Endothelial cell of umbilical vein (primary cell): ENCODE data around the gene TGFA. TPM values are rescaled to one million over a fixed set of nuclear protein-coding genes. Genes with fewer than 3 reads are reported as not detected.

ENCODE experiments used
- BruUV-seq: library from RNA; stranded (reverse); fragments of 400-500 nt; replicated peaks from 2 replicates; lab custom pipeline; 2021; lab: Mats Ljungman, UMichigan
- CTCF ChIA-PET: fragments of 300-600, 350-600 bp; sonication (Branson Sonifier 250); formaldehyde crosslinking; loops from one replicate; lab custom pipeline; 2021; ENCODE audit warnings: antibody characterized with exemption, inconsistent platforms; lab: Charles Lee
- POLR2A ChIA-PET: fragments of 300-600, 350-600 bp; sonication (Branson Sonifier 250); formaldehyde crosslinking; loops from one replicate; lab custom pipeline; 2021; ENCODE audit warnings: antibody characterized with exemption, inconsistent platforms; lab: Charles Lee
- DNase-seq: peaks from one replicate; pipeline ENCODE4 v3.0.0-alpha.2; 2011; ENCODE audit warnings: low read depth, low spot score
- FAIRE-seq: peaks from 2 replicates; lab custom pipeline; 2011; peaks lifted over from hg19 to GRCh38; lab: Jason Lieb, UNC
- H2AFZ ChIP-seq: 2 replicates; pipeline ENCODE4 v1.6.0; 2012; ENCODE audit warnings: low read depth, low read length, control low read depth, inconsistent platforms
- H3K27ac ChIP-seq: 2 replicates; pipeline ENCODE4 v1.5.1; 2011; ENCODE audit warnings: low read depth, mild to moderate bottlenecking, control low read depth, low read length, moderate library complexity; ENCODE audit not compliant: insufficient read depth
- H3K27me3 ChIP-seq, 2 experiments: 2 replicates each; pipeline versions ENCODE4 v1.6.0 to v1.6.1; 2011; ENCODE audit warnings: low read length in 2 of 2, mixed read lengths in 1 of 2; ENCODE audit not compliant: control insufficient read depth in 2 of 2, insufficient read depth in 2 of 2
- H3K36me3 ChIP-seq, 2 experiments: 2 replicates in 1 of 2; 3 replicates in 1 of 2; pipeline ENCODE4 v1.5.1; 2011; ENCODE audit warnings: low read length in 2 of 2, mild to moderate bottlenecking in 1 of 2, moderate library complexity in 1 of 2; ENCODE audit not compliant: control insufficient read depth in 2 of 2, insufficient read depth in 2 of 2; ENCODE audit errors: extremely low read depth in 1 of 2
- H3K4me1 ChIP-seq: 3 replicates; pipeline ENCODE4 v1.5.1; 2011; ENCODE audit warnings: mild to moderate bottlenecking, low read length; ENCODE audit not compliant: control insufficient read depth, insufficient read depth; ENCODE audit errors: extremely low read depth
- H3K4me2 ChIP-seq: 2 replicates; pipeline ENCODE4 v1.6.1; 2011; ENCODE audit warnings: low read length, control low read depth, mixed read lengths; ENCODE audit not compliant: insufficient read depth
- H3K4me3 ChIP-seq, 3 experiments: fragments of 200-600 bp in 1 of 3; sonication (generic), shearing (Covaris generic) in 1 of 3; replicated peaks in 1 of 3; 2 replicates each; pipeline ENCODE4 v1.5.1; 2011 to 2016; ENCODE audit warnings: control low read depth in 3 of 3, low read length in 3 of 3, mild to moderate bottlenecking in 2 of 3, inconsistent platforms in 1 of 3, low read depth in 1 of 3, moderate library complexity in 1 of 3; ENCODE audit not compliant: insufficient read depth in 1 of 3
- H3K79me2 ChIP-seq: 2 replicates; pipeline ENCODE4 v1.6.0; 2012; ENCODE audit warnings: low read length, inconsistent platforms; ENCODE audit not compliant: control insufficient read depth, insufficient read depth
- H3K9ac ChIP-seq: replicated peaks from 2 replicates; pipeline ENCODE3; 2011; ENCODE audit warnings: low read length, control low read depth; ENCODE audit not compliant: insufficient read depth; ENCODE audit errors: extremely low read depth
- H3K9me1 ChIP-seq: replicated peaks from 3 replicates; pipeline ENCODE4 v1.6.0; 2011; ENCODE audit warnings: mild to moderate bottlenecking, low read length; ENCODE audit not compliant: control insufficient read depth, insufficient read depth; ENCODE audit errors: extremely low read depth
- H3K9me3 ChIP-seq: replicated peaks from 2 replicates; pipeline ENCODE4 v1.5.1; 2012; ENCODE audit warnings: low read length, inconsistent platforms; ENCODE audit not compliant: control insufficient read depth, insufficient read depth
- H4K20me1 ChIP-seq: replicated peaks from 2 replicates; pipeline ENCODE3; 2011; ENCODE audit warnings: mild to moderate bottlenecking, low read length; ENCODE audit not compliant: control insufficient read depth, insufficient read depth; ENCODE audit errors: extremely low read depth
- CTCF ChIP-seq, 2 donors: IDR thresholded peaks; 1 replicate in 1 of 2; 2 replicates in 1 of 2; pipeline ENCODE4 v1.5.1; 2011; ENCODE audit warnings: low read length in 2 of 2, mild to moderate bottlenecking in 2 of 2, moderate library complexity in 2 of 2, control low read depth in 1 of 2, inconsistent platforms in 1 of 2, low read depth in 1 of 2; ENCODE audit not compliant: insufficient read depth in 1 of 2; ENCODE audit errors: extremely low read depth in 1 of 2
- EZH2 ChIP-seq: IDR thresholded peaks from 2 replicates; pipeline ENCODE4 v1.6.1; 2012; ENCODE audit warnings: borderline replicate concordance, low read depth, mild to moderate bottlenecking, moderate library complexity, low read length, inconsistent platforms; ENCODE audit not compliant: severe bottlenecking
- FOS ChIP-seq: IDR thresholded peaks from 2 replicates; pipeline ENCODE4 v1.6.1; 2011; ENCODE audit warnings: mild to moderate bottlenecking, low read length, moderate library complexity, borderline replicate concordance; ENCODE audit not compliant: insufficient read depth
- GATA2 ChIP-seq: IDR thresholded peaks from 2 replicates; pipeline ENCODE4 v1.7.0; 2011; ENCODE audit warnings: low read depth, mild to moderate bottlenecking, moderate library complexity, mixed read lengths, low read length; ENCODE audit not compliant: insufficient read length, insufficient read depth
- JUN ChIP-seq: IDR thresholded peaks from 2 replicates; pipeline ENCODE4 v1.6.1; 2011; ENCODE audit warnings: borderline replicate concordance, low read depth; ENCODE audit not compliant: insufficient read length, insufficient read depth
- MAX ChIP-seq: IDR thresholded peaks from 2 replicates; pipeline ENCODE4 v1.6.1; 2011; ENCODE audit not compliant: insufficient read depth, insufficient read length
- MYC ChIP-seq: IDR thresholded peaks from one replicate; pipeline ENCODE4 v1.6.1; 2011; ENCODE audit warnings: mild to moderate bottlenecking, low read depth, low read length
- POLR2A ChIP-seq: IDR thresholded peaks from 2 replicates; pipeline ENCODE4 v1.6.1; 2012; ENCODE audit warnings: low read depth, mild to moderate bottlenecking, control low read depth, low read length
- POLR2AphosphoS5 ChIP-seq: IDR thresholded peaks from 2 replicates; pipeline ENCODE4 v1.6.1; 2012; ENCODE audit warnings: low read depth, mild to moderate bottlenecking, control low read depth, low read length, moderate library complexity; ENCODE audit not compliant: insufficient read depth
- dilution Hi-C: fragments of 300-500 bp; cut with MboI; formaldehyde crosslinking; loops from one replicate; pipeline ENCODE4 v1.15.0; 2019; ENCODE audit warnings: low sequenced_read_pairs; ENCODE audit not compliant: extremely low pct_ligation_motif_present
- intact Hi-C: fragments of 100-400 bp; cut with micrococcal nuclease; formaldehyde crosslinking; loops from one replicate; pipeline ENCODE4 v1.10.0; 2022
- polyA plus RNA-seq, 4 experiments: library from polyadenylated mRNA; depleted of rRNA in 3 of 4; stranded (reverse) in 3 of 4; unstranded in 1 of 4; fragments of >200 nt; gene quantifications; 2 replicates each; pipeline versions ENCODE4 v1.2.1 to v1.2.3, GENCODE V29; 2011 to 2012; ENCODE audit warnings: missing spikeins in 1 of 4
- total RNA-seq: library from RNA; stranded (reverse); gene quantifications from 2 replicates; pipeline ENCODE4 v1.2.3, GENCODE V29; 2021

TGFA gene
- total and polyA plus RNA-seq, 2 donors (not counting 3 experiments of a cell fraction or from before 2014, with no cell fraction given): 0.22 to 0.32 TPM

- H3K4me2 ChIP-seq: no peak overlapping the region
- H3K27me3 ChIP-seq: peaks cover 4 to 18% of the 10 kb centered on the region in 2 experiments
- no peaks in the 10 kb centered on the region for H3K9me1 ChIP-seq
- BruUV-seq: no TSS peak
- no peaks in the 10 kb centered on the region for H3K9me3 ChIP-seq
- no peaks in the 10 kb centered on the region for H3K79me2 ChIP-seq
- no peak overlapping the region for H3K4me3 ChIP-seq
- H3K27ac ChIP-seq: no peak overlapping the region
- intact Hi-C loops: no loop called here
- H3K9ac ChIP-seq: no peak overlapping the region
- TF ChIP-seq MAX (no peak), JUN (no peak), POLR2A (no peak), MYC (no peak), GATA2 (no peak), CTCF (IDR thresholded peaks at IDR 0.05; ENCODE audit: extremely low read depth in 1 of 2, insufficient read depth in 1 of 2, low read depth in 1 of 2, low read length in 2 of 2) (no peak), EZH2 (no peak), FOS (no peak), POLR2AphosphoS5 (no peak)
- H4K20me1 ChIP-seq: no peaks in the 10 kb centered on the region
- dilution Hi-C loops: no loop called here
- DNase-seq (no peak), FAIRE-seq (no peak)
- no peak overlapping the region for H2AFZ ChIP-seq
- no peaks in the 10 kb centered on the region for H3K4me1 ChIP-seq
- ChIA-PET CTCF (no interaction called here), POLR2A (no interaction called here)
- H3K36me3 ChIP-seq: no peaks in the 10 kb centered on the region
Observed at GRCh38 chr2:70531419-70532086, 22.1 kb downstream of the TGFA start.
